ENCODE data around the gene ATP5ME.

DNA sequence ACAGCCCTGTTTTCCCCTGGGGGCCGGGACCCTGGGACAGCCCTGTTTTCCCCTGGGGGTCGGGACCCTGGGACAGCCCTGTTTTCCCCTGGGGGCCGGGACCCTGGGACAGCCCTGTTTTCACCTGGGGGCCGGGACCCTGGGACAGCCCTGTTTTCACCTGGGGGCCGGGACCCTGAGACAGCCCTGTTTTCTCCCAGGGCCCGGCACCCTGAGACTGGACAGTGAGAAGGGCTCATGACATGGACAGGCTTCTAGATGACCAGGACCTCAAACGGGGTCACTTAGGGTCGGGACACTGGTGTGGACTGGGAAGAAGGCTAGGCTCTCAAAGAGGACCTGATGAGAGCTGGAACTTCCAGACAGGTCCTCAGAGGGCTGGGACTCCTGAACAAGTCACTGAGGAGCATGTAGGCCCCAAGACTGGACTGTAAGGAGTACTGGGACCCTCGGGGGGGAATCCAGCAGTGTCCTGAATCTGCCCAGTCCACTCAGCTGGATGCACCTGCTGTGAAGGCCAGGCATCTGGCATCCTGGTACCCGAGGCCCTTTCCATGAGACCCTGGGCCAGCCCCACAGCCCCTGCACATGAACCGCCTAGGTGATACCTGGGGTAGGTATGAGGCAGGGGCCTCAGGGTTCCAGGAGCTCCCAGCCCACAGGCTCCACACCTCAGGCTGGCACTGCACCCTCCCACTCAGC, 34.0 kb upstream of the ATP5ME start:
- TF ChIP-seq RAD21 (IDR thresholded peaks at IDR 0.05; ENCODE audit: low read length) = no peak
- TF ChIP-seq, protein P1, sequence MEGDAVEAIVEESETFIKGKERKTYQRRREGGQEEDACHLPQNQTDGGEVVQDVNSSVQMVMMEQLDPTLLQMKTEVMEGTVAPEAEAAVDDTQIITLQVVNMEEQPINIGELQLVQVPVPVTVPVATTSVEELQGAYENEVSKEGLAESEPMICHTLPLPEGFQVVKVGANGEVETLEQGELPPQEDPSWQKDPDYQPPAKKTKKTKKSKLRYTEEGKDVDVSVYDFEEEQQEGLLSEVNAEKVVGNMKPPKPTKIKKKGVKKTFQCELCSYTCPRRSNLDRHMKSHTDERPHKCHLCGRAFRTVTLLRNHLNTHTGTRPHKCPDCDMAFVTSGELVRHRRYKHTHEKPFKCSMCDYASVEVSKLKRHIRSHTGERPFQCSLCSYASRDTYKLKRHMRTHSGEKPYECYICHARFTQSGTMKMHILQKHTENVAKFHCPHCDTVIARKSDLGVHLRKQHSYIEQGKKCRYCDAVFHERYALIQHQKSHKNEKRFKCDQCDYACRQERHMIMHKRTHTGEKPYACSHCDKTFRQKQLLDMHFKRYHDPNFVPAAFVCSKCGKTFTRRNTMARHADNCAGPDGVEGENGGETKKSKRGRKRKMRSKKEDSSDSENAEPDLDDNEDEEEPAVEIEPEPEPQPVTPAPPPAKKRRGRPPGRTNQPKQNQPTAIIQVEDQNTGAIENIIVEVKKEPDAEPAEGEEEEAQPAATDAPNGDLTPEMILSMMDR (IDR thresholded peaks at IDR 0.05) = no peak
- no peak for TF ChIP-seq SIN3A (IDR thresholded peaks at IDR 0.05; ENCODE audit: borderline replicate concordance, low read depth, low read length)
- no peak for TF ChIP-seq FOXJ3 (CRISPR knock-in tag; IDR thresholded peaks at IDR 0.05)
- TF ChIP-seq FOXM1 (IDR thresholded peaks at IDR 0.05; ENCODE audit: low read depth) = no peak
- no peak for TF ChIP-seq POLR2AphosphoS5 (IDR thresholded peaks at IDR 0.05; ENCODE audit: low read depth, low read length)
- TF ChIP-seq YY1 (IDR thresholded peaks at IDR 0.05; ENCODE audit: low read depth) = no peak
- no peak for TF ChIP-seq TEAD4 (IDR thresholded peaks at IDR 0.05; ENCODE audit: borderline replicate concordance, insufficient read depth)
- no peak for TF ChIP-seq MXI1 (IDR thresholded peaks at IDR 0.05; ENCODE audit: low read depth, low read length)
- TF ChIP-seq MEF2A (IDR thresholded peaks at IDR 0.05; ENCODE audit: borderline replicate concordance, low read depth) = no peak
- no peak for TF ChIP-seq EZH2phosphoT487 (IDR thresholded peaks at IDR 0.05; ENCODE audit: borderline replicate concordance, low read depth)
- no peak for TF ChIP-seq EP300 (IDR thresholded peaks at IDR 0.05; ENCODE audit: borderline replicate concordance in 1 of 2, low read depth in 1 of 2, low read length in 1 of 2)
- no peak for TF ChIP-seq NRF1 (IDR thresholded peaks at IDR 0.05; ENCODE audit: low read depth, low read length)

Data from SK-N-SH (cell line).